GM15510 (cell line): ENCODE results near the gene EGFR.

Experiments used
- POLR2A ChIP-seq: IDR thresholded peaks from 3 replicates; pipeline ENCODE4 v1.6.1; 2011; ENCODE audit warnings: borderline replicate concordance; ENCODE audit not compliant: insufficient read length; ENCODE audit errors: extremely low read depth

EGFR gene

DNA sequence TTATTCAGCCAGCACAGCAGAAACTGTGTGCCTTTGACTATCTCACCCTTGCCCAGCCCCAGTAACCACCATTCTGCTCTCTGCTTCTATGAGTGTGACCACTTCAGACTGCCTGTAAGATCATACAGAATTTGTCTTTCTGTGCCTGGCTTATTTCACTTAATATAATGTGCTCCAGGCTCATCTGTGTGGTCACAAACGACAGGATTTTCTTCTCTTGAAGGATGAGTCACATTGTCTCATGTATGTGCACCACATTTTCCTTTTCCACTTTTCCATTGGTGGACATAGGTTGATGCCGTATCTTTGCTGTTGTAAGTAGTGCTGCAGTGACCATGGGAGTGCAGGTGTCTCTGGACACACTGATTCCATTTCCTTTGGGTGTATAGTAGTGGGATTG is 223.8 kb downstream of the EGFR start:
- TF ChIP-seq POLR2A, result no peak

DNA sequence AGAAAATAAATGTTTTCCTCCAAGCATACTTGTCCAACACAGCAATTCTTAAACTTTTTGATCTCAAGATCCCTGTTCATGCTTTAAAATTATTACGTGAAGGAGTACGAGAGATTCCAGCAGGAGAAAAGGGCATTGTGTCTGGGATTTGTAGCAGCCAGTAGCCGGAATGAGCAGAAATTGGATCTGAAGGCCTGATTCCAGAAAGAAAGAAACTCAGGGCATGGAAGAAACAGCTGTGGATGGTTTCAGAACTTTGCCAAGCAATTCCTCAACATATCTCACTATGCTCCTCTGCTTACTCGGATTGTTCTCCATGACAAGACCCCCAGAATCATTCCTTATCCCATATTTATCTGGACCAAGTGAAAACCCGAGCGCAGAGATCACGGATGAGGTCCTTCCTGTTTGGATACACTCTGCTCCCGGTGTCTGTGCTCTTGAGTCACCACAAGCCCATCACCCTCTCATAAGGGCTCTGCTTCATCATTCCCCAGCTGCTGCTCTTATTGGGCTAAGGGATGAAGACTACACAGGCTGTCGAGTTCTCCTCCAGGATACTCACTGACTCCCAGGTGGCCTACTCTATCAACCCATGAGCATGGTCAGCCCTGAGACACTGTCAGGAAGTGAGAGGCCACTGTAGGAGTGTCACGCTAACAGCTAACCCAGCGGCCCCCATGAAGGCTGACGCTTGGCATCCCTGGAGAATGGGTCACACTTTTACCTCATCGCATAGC is 225.4 kb downstream of the EGFR start:
- no peak for TF ChIP-seq POLR2A

DNA sequence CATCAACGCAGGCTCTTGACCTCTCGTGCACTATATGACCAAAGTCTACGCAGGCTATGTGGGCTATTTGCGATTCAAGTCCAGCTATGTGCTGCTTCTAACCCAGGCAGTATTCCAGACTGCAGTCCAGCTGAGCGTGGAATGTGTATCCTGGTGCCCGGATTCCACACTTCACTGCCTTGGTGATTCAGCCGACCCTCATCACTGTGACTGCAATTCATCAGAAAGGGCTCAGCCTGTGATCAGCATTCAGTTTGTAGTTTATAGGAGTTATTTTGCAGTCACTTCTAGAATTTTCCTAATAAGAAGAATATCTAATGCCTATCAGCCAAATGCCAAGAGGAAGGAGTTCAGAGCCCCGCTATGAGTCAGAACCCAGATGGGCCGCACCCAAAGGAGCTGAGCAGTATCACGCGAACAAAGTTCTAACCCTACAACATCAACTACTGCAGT is 226.5 kb downstream of the EGFR start:
- TF ChIP-seq POLR2A, result no peak

DNA sequence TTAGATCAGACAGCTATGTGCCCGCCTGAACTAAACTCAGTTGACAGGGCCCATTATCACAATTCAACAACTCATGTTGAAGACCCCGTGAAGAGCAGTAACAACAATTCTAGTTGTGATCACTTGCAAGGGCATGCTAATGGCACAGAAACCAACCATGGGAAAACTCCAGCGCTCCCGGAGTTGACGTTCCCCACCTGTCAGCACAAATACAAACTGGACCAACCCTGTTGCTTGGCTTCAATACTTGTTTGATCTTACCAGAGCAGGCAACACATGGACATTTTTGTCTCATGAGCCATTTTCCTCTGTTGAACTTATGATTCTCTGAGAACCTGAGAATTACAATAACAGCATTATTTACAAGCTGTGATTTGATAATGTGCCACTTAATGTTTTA is 227.4 kb downstream of the EGFR start:
- TF ChIP-seq POLR2A, result no peak

GRCh38 chr7:55247428-55247827 is 228.6 kb downstream of the EGFR start:
- no peak for TF ChIP-seq POLR2A

GRCh38 chr7:55248526-55248925 is 229.7 kb downstream of the EGFR start:
- no peak for TF ChIP-seq POLR2A

- TF ChIP-seq POLR2A, result no peak
Measured at GRCh38 chr7:55249332-55249731, 230.5 kb downstream of the EGFR start.

- no peak for TF ChIP-seq POLR2A
Measured at GRCh38 chr7:55250313-55250712, 231.5 kb downstream of the EGFR start.

- no peak for TF ChIP-seq POLR2A
Measured at GRCh38 chr7:55251313-55251712, 232.5 kb downstream of the EGFR start.

DNA sequence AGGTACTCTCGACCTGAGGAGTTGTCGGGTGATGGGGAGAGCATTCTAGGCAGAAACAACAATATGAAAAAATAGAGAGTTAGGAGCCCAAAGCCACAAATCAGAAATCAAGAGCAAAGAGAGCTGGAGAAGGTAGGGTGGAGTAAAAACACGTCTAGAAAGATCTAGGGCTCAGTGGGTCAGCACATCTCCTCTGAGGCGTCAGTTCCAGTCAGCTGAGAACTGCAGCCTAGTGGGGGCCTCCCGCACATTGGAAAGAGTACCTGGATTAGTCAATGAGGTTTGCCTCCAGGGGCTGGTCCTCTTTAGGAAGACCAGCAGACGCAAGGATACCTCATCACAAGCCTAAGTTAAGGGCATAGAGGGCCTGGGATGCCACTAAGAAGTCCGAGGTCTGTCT is 233.1 kb downstream of the EGFR start:
- TF ChIP-seq POLR2A, result no peak

- no peak for TF ChIP-seq POLR2A
Measured at GRCh38 chr7:55252386-55252785, 233.6 kb downstream of the EGFR start.

GRCh38 chr7:55253188-55253587 is 234.4 kb downstream of the EGFR start:
- no peak for TF ChIP-seq POLR2A

GRCh38 chr7:55254242-55254595 is 235.4 kb downstream of the EGFR start:
- TF ChIP-seq POLR2A, result no peak

DNA sequence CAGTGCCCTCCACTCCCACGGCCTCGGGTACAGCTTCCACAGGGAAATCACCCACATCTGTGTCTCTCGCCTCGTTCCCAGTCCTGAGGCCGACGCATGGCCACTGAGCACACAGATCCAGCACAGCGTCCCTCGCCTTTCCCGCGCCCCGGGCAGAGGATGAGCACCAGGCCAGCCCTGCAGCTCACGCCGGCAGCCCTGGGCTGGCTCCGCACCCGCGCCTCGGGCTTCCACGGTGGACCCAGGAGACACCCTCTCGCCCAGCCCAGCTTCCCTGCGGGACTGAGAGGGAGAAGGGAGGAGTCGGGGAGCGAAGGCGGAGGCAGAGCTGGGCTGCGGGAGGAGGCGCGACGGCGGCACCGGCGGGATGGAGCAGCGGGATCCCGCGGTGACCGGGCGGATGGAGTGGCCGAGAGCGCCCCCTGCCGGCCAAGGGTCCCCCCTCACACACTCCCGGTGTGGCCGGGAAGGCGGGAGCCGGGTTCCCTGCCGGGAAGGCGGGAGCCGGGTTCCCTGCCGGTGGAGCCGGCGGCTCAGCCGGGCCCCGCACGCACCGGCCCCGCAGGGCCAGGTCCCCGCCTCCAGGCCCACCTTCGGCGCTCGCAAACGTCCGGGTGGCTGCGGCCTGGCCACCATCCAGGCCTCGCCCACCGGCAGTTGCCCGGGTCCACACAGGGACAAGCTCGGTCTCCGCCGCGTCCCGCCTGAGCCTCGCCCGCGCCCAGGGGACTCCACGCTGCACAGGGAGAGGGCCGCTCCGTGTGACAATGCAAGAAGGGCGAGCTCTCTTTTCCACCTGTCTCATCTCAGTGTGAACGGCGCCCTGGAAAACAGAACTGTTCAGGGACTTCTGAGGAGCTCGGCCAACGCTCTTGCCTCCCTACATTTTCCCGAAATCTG is 236.0 kb downstream of the EGFR start:
- no peak for TF ChIP-seq POLR2A

DNA sequence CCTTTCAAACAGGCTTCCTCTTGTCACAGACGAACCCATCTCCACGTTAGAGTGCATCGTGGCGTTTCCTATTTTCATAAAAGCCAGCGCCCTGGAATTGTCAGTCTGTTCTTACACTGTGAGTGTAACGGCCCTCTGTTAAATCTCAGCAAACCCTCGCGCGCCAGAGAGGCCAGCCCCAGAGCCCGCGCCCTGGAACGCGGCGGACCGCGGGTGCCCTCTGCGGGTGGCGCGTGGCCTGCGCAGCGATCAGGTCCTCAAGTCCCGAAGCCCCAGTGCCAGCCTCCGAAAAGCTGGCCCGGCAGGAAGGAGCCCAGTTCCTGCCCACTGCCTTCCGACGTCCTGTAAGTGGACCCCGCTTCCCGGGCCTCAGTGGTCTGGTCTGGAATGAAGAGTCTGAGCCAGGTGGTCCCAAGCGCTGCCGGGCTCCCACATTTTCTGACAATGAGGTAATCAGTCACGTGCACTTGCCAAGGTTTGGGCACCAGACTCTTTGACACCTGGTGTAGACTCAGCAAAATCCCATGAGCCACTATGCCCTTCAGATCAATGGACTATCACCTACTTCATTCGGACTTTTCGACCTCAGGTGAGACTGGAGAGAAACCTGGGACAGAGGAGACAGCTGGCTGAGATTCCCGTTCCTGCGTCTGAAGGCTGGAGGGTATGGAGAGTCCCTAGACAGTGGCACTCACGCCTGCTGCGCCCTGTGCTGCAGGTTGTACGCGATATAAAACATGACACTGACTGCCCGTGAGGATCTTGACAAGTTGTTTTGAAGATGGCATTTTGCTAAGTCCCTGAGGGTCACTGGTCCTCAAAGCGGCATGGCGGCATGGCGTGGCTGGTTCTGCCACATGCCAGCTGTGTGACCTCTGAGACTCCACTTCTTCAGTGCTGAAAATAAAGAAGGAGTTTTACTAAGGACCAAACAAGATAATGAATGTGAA is 237.0 kb downstream of the EGFR start:
- no peak for TF ChIP-seq POLR2A
